AG09319 (cell line): ENCODE data around the gene UNCX.

Experiments
- DNase-seq: peaks from one replicate; pipeline ENCODE4 v3.0.0-alpha.2; 2010; ENCODE audit warnings: low read depth; ENCODE audit errors: extremely low read depth
- CTCF ChIP-seq: IDR thresholded peaks from 2 replicates; pipeline ENCODE4 v1.5.1; 2011; ENCODE audit warnings: low read depth, mild to moderate bottlenecking, inconsistent platforms, low read length, moderate library complexity

UNCX gene

GRCh38 chr7:1239803-1240516 lies 7.3 kb downstream of the UNCX start:
- no peak for TF ChIP-seq CTCF
- DNase-seq = no peak

- no peak for TF ChIP-seq CTCF
- no peak for DNase-seq
These were observed 8.0 kb downstream of the UNCX start for GRCh38 chr7:1240517-1241257.

GRCh38 chr7:1241258-1241602 lies 8.6 kb downstream of the UNCX start:
- TF ChIP-seq CTCF = no peak
- no peak for DNase-seq

GRCh38 chr7:1241603-1242255 lies 9.1 kb downstream of the UNCX start:
- DNase-seq = no peak
- no peak for TF ChIP-seq CTCF

GRCh38 chr7:1242256-1242605 lies 9.6 kb downstream of the UNCX start:
- no peak for TF ChIP-seq CTCF
- DNase-seq = no peak

GRCh38 chr7:1242606-1243289 lies 10.1 kb downstream of the UNCX start:
- no peak for TF ChIP-seq CTCF
- no peak for DNase-seq
